CD4-positive, alpha-beta T cell treated with Interleukin-2 at 100 ng/mL for 4 hours (primary cell): ENCODE results near the gene TFR2.

ENCODE experiments used
- DNase-seq: peaks from one replicate; pipeline ENCODE4 v3.0.0-alpha.2; 2020; ENCODE audit warnings: low spot score

The TFR2 gene

DNA sequence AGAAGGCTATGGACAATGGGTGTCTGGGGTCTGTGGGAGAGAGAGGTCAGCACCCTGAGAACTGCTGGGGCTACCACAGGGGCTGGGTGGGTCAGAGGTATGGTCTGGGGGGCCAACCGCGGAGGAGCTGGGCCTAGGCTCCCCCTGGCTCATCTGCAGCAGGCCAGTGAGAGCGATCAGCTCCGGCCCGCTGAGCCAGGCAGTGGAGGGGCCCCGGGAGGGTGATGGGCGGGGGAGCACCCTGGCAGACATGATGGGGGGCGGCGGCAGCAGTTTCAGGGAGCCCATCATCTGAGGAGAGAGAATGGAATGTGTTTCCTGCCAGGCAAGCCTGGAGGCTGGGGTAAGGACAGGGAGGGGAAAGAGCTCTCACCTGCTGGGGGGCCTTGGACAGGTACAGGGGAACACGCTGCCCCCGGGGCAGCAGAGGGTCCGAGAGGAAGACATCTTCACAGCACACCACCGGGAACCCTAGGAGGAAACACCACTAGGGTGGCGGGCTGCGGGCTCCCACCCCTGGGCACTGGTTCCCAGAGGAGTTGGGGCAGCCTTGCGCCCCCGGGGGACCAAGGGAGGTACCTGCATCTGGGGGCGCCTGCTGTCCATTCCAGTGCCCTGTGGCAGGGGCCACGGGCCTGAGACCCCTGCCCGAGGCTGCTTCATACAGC is 68.9 kb downstream of the TFR2 start:
- DNase-seq: no peak

DNA sequence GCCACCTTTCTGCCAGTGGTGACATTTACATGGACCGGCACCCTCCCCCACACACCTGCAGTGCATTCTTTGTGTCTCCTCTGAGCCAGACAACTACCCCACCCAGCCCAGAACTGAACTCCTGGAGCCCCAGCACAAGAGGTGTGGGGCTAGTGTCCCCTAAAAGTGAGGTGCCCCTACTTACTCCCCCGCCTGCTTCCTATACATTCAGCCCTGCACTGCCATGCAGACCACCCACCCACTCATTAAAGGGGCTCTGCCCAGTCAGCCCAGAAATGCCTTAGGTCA is 69.6 kb downstream of the TFR2 start:
- DNase-seq: no peak

DNA sequence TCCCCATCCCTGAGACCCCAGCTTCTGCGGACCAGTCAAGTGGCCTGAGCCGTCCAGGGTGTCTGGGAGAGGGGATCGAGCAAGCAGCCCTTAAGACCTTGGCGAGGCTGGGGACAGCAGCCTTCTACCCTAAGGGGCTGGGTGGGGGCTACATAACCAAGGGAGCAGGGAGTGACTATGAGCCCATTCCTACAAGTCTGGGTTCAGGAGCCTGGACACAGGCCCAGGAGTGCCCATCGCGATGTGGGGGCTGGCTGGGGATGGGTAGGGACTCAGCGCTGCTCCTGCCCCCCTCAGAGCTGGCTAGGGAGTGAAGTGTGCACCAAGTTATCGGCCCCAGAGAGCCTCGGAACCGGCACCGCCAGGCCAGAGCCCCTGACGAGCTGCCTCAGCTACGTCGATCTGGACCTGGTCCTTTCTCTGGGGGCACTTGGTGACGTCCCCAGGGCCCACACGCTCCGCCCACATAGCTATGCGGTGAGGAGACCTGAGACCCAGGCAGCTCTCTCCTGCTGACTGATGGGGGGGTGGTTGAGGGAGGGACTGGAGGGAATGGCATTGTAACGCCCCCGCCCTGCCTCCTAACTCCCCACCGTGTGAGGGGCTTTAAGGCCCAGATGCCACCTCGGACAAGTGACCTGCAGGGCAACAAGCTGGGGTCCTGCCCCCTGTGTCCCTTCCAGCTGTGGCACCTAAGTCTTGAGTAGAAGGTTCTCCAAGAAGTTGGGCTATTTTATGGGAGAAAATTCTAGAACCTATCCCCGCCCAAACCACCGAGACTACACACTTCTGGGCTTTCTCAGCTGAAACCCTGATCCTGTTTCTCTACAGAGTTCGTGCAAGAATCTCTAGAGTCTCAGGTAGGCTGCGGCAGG is 70.2 kb downstream of the TFR2 start:
- DNase-seq: no peak
